Trophoblast cell (in vitro differentiated cells and primary cell): Measurements from ENCODE around the gene GABRD.
"Not testable (repeated sequence)": the region's sequence is repeated elsewhere in the genome, so short reads cannot be mapped to it uniquely, and the experiment has no call there.

Source experiments
- DNase-seq, 2 donors: peaks; one replicate each; pipeline ENCODE4 v3.0.0-alpha.2; 2016
- H2AFZ ChIP-seq: 2 replicates; pipeline ENCODE4 v1.6.1; 2013; ENCODE audit warnings: low read length, moderate library complexity, mild to moderate bottlenecking; ENCODE audit not compliant: insufficient read depth, poor library complexity
- H2AK5ac ChIP-seq: 2 replicates; pipeline ENCODE4 v1.6.1; 2013; ENCODE audit warnings: mild to moderate bottlenecking, low read length
- H2BK120ac ChIP-seq: 2 replicates; pipeline ENCODE4 v1.6.1; 2013; ENCODE audit warnings: low read length, mild to moderate bottlenecking, moderate library complexity; ENCODE audit not compliant: insufficient read depth, poor library complexity
- H2BK12ac ChIP-seq: 2 replicates; pipeline ENCODE4 v1.6.1; 2013; ENCODE audit warnings: mild to moderate bottlenecking, low read length, moderate library complexity
- H2BK5ac ChIP-seq: 2 replicates; pipeline ENCODE4 v1.6.1; 2013; ENCODE audit warnings: low read length, low read depth, moderate library complexity, mild to moderate bottlenecking; ENCODE audit not compliant: poor library complexity
- H3K14ac ChIP-seq: 2 replicates; pipeline ENCODE4 v1.6.1; 2013; ENCODE audit warnings: mild to moderate bottlenecking, low read length
- H3K18ac ChIP-seq: 2 replicates; pipeline ENCODE4 v1.6.1; 2013; ENCODE audit warnings: mild to moderate bottlenecking, low read length
- H3K23ac ChIP-seq: 2 replicates; pipeline ENCODE4 v1.6.1; 2013; ENCODE audit warnings: low read length
- H3K27ac ChIP-seq: 2 replicates; pipeline ENCODE4 v1.5.1; 2013; ENCODE audit warnings: low read depth, mild to moderate bottlenecking, inconsistent platforms, low read length, moderate library complexity
- H3K27me3 ChIP-seq: 2 replicates; pipeline ENCODE4 v1.6.1; 2013; ENCODE audit warnings: inconsistent platforms, mild to moderate bottlenecking, low read length, moderate library complexity; ENCODE audit not compliant: insufficient read depth
- H3K36me3 ChIP-seq, 2 experiments: 1 replicate in 1 of 2; 2 replicates in 1 of 2; pipeline ENCODE4 v1.6.1; 2013; ENCODE audit warnings: low read length in 2 of 2, mild to moderate bottlenecking in 2 of 2, moderate library complexity in 1 of 2; ENCODE audit not compliant: insufficient read depth in 2 of 2, control insufficient read depth in 1 of 2
- H3K4ac ChIP-seq: 2 replicates; pipeline ENCODE4 v1.6.1; 2013; ENCODE audit warnings: low read depth, mild to moderate bottlenecking, low read length, moderate library complexity
- H3K4me1 ChIP-seq, 2 experiments: 1 replicate in 1 of 2; 2 replicates in 1 of 2; pipeline ENCODE4 v1.6.1; 2013; ENCODE audit warnings: low read length in 2 of 2, mild to moderate bottlenecking in 2 of 2, moderate library complexity in 1 of 2; ENCODE audit not compliant: insufficient read depth in 2 of 2, control insufficient read depth in 1 of 2
- H3K4me2 ChIP-seq: 2 replicates; pipeline ENCODE4 v1.6.1; 2013; ENCODE audit warnings: inconsistent platforms, mild to moderate bottlenecking, low read length, moderate library complexity
- H3K4me3 ChIP-seq: 2 replicates; pipeline ENCODE4 v1.5.1; 2013; ENCODE audit warnings: mild to moderate bottlenecking, low read depth, low read length, inconsistent platforms
- H3K79me1 ChIP-seq: one replicate; pipeline ENCODE4 v1.6.1; 2013; ENCODE audit warnings: low read length
- H3K79me2 ChIP-seq: 2 replicates; pipeline ENCODE4 v1.6.1; 2013; ENCODE audit warnings: low read length, mild to moderate bottlenecking; ENCODE audit not compliant: control insufficient read depth, insufficient read depth, poor library complexity
- H3K9ac ChIP-seq: 2 replicates; pipeline ENCODE4 v1.6.1; 2013; ENCODE audit warnings: mild to moderate bottlenecking, low read length
- H3K9me3 ChIP-seq: 2 replicates; pipeline ENCODE4 v1.6.1; 2013; ENCODE audit warnings: low read depth, mild to moderate bottlenecking, control low read depth, inconsistent platforms, low read length; ENCODE audit not compliant: insufficient read depth
- H4K12ac ChIP-seq: 2 replicates; pipeline ENCODE4 v1.6.1; 2013; ENCODE audit warnings: low read depth, mild to moderate bottlenecking, low read length, moderate library complexity
- H4K8ac ChIP-seq: 2 replicates; pipeline ENCODE4 v1.6.1; 2013; ENCODE audit warnings: low read depth, mild to moderate bottlenecking, low read length, moderate library complexity
- H4K91ac ChIP-seq: one replicate; pipeline ENCODE4 v1.6.1; 2013; ENCODE audit warnings: low read depth, mild to moderate bottlenecking, low read length, moderate library complexity
- WGBS: extraction: QIAGEN DNeasy Blood & Tissue Kit; methylation state at CpG from one replicate; pipeline ENCODE4 v1.1.7; 2013; ENCODE audit warnings: missing lambda C conversion rate; ENCODE audit not compliant: insufficient read length, insufficient coverage; ENCODE audit errors: extremely low coverage; 5-methylcytosine and 5-hydroxymethylcytosine counted together

Gene GABRD

DNA sequence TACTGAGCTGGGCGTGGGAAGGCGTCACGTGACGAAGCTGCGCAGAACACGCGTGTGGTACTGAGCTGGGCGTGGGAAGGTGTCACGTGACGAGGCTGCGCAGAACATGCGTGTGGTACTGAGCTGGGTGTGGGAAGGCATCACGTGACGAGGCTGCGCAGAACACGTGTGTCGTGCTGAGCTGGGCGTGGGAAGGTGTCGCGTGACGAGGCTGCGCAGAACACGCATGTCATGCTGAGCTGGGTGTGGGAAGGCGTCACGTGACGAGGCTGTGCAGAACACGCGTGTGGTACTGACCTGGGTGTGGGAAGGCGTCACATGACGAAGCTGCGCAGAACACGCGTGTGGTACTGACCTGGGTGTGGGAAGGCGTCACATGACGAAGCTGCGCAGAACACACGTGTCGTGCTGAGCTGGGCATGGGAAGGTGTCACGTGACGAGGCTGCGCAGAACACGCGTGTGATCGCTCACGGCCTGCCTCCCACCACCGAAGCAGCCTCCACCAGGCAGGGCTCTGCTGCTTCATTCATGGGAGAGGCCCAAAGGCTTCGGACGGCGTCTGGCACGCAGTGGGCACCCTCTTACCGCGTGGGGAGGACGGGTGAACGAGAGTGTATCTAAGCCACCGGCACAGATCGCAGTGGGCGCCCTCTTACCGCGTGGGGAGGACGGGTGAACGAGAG lies 39.5 kb upstream of the GABRD start:
- no peak overlapping the region for H2BK120ac ChIP-seq
- H2BK5ac ChIP-seq, result no peak overlapping the region
- no peak overlapping the region for H4K12ac ChIP-seq
- no peak overlapping the region for H3K4me2 ChIP-seq
- H2AFZ ChIP-seq, result no peak overlapping the region
- H3K4ac ChIP-seq, result no peak overlapping the region
- no peak overlapping the region for H2AK5ac ChIP-seq
- peaks cover 24% of the 10 kb centered on the region for H3K9me3 ChIP-seq
- no peak overlapping the region for H3K9ac ChIP-seq
- no peaks in the 10 kb centered on the region for H3K79me2 ChIP-seq
- WGBS, result no CpG with 5 or more reads among the region's 61 CpGs
- H3K18ac ChIP-seq, result no peak overlapping the region
- H4K8ac ChIP-seq, result no peak overlapping the region
- H3K27ac ChIP-seq, result no peak overlapping the region
- H3K23ac ChIP-seq, result no peak overlapping the region
- no peaks in the 10 kb centered on the region for H3K4me1 ChIP-seq
- no peak overlapping the region for H3K14ac ChIP-seq
- H3K36me3 ChIP-seq, result no peaks in the 10 kb centered on the region
- no peak overlapping the region for H2BK12ac ChIP-seq
- no peaks in the 10 kb centered on the region for H3K79me1 ChIP-seq
- peak overlapping the region; percentile 62 for H3K4me3 ChIP-seq
- H3K27me3 ChIP-seq, result no peaks in the 10 kb centered on the region
- H4K91ac ChIP-seq, result no peak overlapping the region
- no peak for DNase-seq

DNA sequence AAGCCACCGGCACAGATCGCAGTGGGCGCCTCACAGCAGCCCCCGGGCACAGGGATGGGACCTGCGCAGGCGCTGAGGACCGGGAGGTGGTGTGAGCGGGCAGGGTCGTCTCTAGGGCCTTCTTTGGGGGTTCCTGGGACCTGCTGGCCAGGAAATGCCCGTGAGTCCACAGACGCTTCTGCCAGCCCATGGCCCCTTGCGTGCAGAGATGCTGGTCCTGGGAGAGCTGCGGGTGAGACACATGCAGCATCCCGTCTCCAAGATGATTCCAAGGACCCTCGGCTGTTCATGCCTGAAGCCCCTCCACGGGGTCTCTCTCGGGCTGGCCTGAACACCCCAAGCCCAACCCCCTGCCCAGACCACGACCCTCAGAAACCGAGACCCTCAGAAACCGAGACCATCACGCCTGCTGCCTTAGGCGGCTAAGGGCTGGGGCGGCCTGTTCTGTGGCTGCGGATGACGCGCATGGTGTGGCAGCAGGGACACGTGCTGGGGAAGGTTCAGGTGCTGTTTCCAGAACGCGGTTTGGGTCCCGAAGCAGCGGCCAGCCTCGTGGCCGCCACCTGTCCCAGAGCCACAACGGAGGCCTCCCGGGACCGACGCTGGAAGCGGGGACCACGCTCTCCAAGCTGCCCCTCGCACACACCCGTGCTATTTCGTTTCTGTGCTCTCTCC lies 38.5 kb upstream of the GABRD start:
- no peak overlapping the region for H3K9ac ChIP-seq
- H3K27ac ChIP-seq, result no peak overlapping the region
- no peak overlapping the region for H4K91ac ChIP-seq
- H3K4ac ChIP-seq, result no peak overlapping the region
- WGBS, result no CpG with 5 or more reads among the region's 42 CpGs
- H3K27me3 ChIP-seq, result no peaks in the 10 kb centered on the region
- H4K12ac ChIP-seq, result no peak overlapping the region
- H3K4me3 ChIP-seq, result no peak overlapping the region
- no peak overlapping the region for H4K8ac ChIP-seq
- no peak overlapping the region for H3K18ac ChIP-seq
- H3K9me3 ChIP-seq, result peaks cover 22% of the 10 kb centered on the region
- H3K79me1 ChIP-seq, result no peaks in the 10 kb centered on the region
- H3K79me2 ChIP-seq, result no peaks in the 10 kb centered on the region
- no peak overlapping the region for H2BK12ac ChIP-seq
- no peak overlapping the region for H2AK5ac ChIP-seq
- no peak overlapping the region for H3K4me2 ChIP-seq
- H2AFZ ChIP-seq, result no peak overlapping the region
- DNase-seq, result no peak
- no peak overlapping the region for H2BK120ac ChIP-seq
- peaks cover 0 to 3% of the 10 kb centered on the region in 2 experiments for H3K4me1 ChIP-seq
- no peaks in the 10 kb centered on the region for H3K36me3 ChIP-seq
- H2BK5ac ChIP-seq, result no peak overlapping the region
- no peak overlapping the region for H3K23ac ChIP-seq
- H3K14ac ChIP-seq, result no peak overlapping the region

DNA sequence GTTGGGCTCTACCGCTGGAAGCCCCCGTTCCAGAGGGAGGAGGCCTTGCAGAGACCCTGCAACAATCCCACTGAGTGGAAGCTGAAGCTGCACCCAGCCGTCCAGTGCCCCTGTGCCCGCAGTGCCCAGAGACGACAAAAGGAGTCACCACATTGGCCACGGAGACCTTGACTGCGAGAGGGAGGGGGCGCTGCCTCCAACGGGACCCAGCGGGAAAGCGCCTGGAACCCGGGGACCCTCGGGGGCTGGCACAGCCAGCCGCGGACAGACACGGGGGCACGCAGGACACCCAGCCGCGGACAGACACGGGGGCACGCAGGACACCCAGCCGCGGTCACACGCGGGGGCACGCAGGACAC lies 38.0 kb upstream of the GABRD start:
- WGBS, result no CpG with 5 or more reads among the region's 26 CpGs
- no peak overlapping the region for H2AFZ ChIP-seq
- H2AK5ac ChIP-seq, result no peak overlapping the region
- no peak overlapping the region for H3K23ac ChIP-seq
- H3K36me3 ChIP-seq, result no peaks in the 10 kb centered on the region
- H3K4ac ChIP-seq, result no peak overlapping the region
- no peak overlapping the region for H3K9ac ChIP-seq
- no peak overlapping the region for H2BK5ac ChIP-seq
- no peak overlapping the region for H3K4me2 ChIP-seq
- no peak overlapping the region for H2BK120ac ChIP-seq
- H3K27me3 ChIP-seq, result no peaks in the 10 kb centered on the region
- H3K14ac ChIP-seq, result no peak overlapping the region
- peaks cover 0 to 3% of the 10 kb centered on the region in 2 experiments for H3K4me1 ChIP-seq
- H3K18ac ChIP-seq, result no peak overlapping the region
- no peak overlapping the region for H3K4me3 ChIP-seq
- peaks cover 21% of the 10 kb centered on the region for H3K9me3 ChIP-seq
- H4K8ac ChIP-seq, result no peak overlapping the region
- no peak for DNase-seq
- no peak overlapping the region for H4K12ac ChIP-seq
- H3K79me2 ChIP-seq, result no peaks in the 10 kb centered on the region
- no peak overlapping the region for H3K27ac ChIP-seq
- H4K91ac ChIP-seq, result no peak overlapping the region
- H2BK12ac ChIP-seq, result no peak overlapping the region
- no peaks in the 10 kb centered on the region for H3K79me1 ChIP-seq

DNA sequence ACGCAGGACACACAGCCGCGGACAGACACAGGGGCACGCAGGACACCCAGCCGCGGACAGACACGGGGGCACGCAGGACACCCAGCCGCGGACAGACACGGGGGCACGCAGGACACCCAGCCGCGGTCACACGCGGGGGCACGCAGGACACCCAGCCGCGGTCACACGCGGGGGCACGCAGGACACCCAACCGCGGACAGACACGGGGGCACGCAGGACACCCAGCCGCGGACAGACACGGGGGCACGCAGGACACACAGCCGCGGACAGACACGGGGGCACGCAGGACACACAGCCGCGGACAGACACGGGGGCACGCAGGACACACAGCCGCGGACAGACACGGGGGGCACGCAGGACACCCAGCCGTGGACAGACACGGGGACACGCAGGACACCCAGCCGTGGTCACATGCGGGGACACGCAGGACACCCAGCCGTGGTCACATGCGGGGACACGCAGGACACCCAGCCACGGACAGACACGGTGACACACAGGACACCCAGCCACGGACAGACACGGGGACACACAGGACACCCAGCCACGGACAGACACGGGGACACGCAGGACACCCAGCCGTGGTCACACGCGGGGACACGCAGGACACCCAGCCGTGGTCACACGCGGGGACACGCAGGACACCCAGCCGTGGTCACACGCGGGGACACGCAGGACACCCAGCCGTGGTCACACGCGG lies 37.4 kb upstream of the GABRD start:
- no CpG with 5 or more reads among the region's 73 CpGs for WGBS
- not testable (repeated sequence) for H3K4me3 ChIP-seq, DNase-seq, H4K8ac ChIP-seq, H4K12ac ChIP-seq, H2BK5ac ChIP-seq, H3K9ac ChIP-seq, H2BK12ac ChIP-seq, H2BK120ac ChIP-seq, H2AFZ ChIP-seq, H3K4me1 ChIP-seq, H4K91ac ChIP-seq, H3K36me3 ChIP-seq, H3K79me1 ChIP-seq, H3K23ac ChIP-seq, H3K4ac ChIP-seq, H2AK5ac ChIP-seq, H3K79me2 ChIP-seq, H3K4me2 ChIP-seq, H3K14ac ChIP-seq, H3K27me3 ChIP-seq, H3K18ac ChIP-seq, H3K27ac ChIP-seq
- peaks cover 21% of the 10 kb centered on the region for H3K9me3 ChIP-seq
